Activated B cell treated with CpG ODN at 0.5 μM for 24 hours (primary cell): ENCODE measurements around the gene WDR5B. TPM values are rescaled to one million over a fixed set of nuclear protein-coding genes. Genes with fewer than 3 reads are reported as not detected.

Experiments
- ATAC-seq: fragments of 200-7000 bp; cut with Tn5 transposase; one replicate; pipeline ENCODE4 v1.10.0; 2021; ENCODE audit warnings: low read depth, mild to moderate bottlenecking, moderate library complexity
- CTCF ChIA-PET: fragments of 350-600 bp; sonication (Branson Sonifier 250); formaldehyde crosslinking; loops from one replicate; lab custom pipeline; 2021; ENCODE audit warnings: antibody characterized with exemption; lab: Charles Lee
- POLR2A ChIA-PET: fragments of 350-600 bp; sonication (Branson Sonifier 250); formaldehyde crosslinking; loops from one replicate; lab custom pipeline; 2021; ENCODE audit warnings: antibody characterized with exemption; lab: Charles Lee
- DNase-seq: peaks from one replicate; pipeline ENCODE4 v3.0.0; 2022
- H3K27ac Mint-ChIP-seq: one replicate; pipeline ENCODE4 v1.8.0; 2020; ENCODE audit warnings: mixed read lengths
- H3K27me3 Mint-ChIP-seq: one replicate; pipeline ENCODE4 v1.8.0; 2021; ENCODE audit warnings: mixed read lengths
- H3K36me3 Mint-ChIP-seq: one replicate; pipeline ENCODE4 v1.8.0; 2021; ENCODE audit warnings: low read depth, mixed read lengths
- H3K4me1 Mint-ChIP-seq: one replicate; pipeline ENCODE4 v1.8.0; 2021; ENCODE audit warnings: mixed read lengths
- H3K4me3 Mint-ChIP-seq: one replicate; pipeline ENCODE4 v1.8.0; 2020; ENCODE audit warnings: mild to moderate bottlenecking, mixed read lengths
- H3K9me3 Mint-ChIP-seq: one replicate; pipeline ENCODE4 v1.8.0; 2020; ENCODE audit warnings: mixed read lengths
- CTCF ChIP-seq: fragments of 200-600 bp; IDR thresholded peaks from one replicate; pipeline ENCODE4 v1.8.0; 2022; ENCODE audit warnings: antibody characterized with exemption, mild to moderate bottlenecking
- intact Hi-C: fragments of 100-400 bp; cut with micrococcal nuclease; formaldehyde crosslinking; loops from one replicate; pipeline ENCODE4 v1.15.1; 2024
- total RNA-seq: library from RNA; stranded (reverse); gene quantifications from 2 replicates; pipeline ENCODE4 v1.2.3, GENCODE V29; 2022

The WDR5B gene
- total RNA-seq, 1 donor from 2014 or later = 8.0 TPM

- H3K4me1 Mint-ChIP-seq = peaks cover 5% of the 10 kb centered on the region
- peaks cover 54% of the 10 kb centered on the region for H3K36me3 Mint-ChIP-seq
- no peak for ATAC-seq
- DNase-seq = no peak
- CTCF ChIA-PET = no interaction called here
- H3K9me3 Mint-ChIP-seq = no peaks in the 10 kb centered on the region
- H3K27me3 Mint-ChIP-seq = no peaks in the 10 kb centered on the region
- intact Hi-C loops = no loop called here
- POLR2A ChIA-PET = no interaction called here
- H3K27ac Mint-ChIP-seq = no peak overlapping the region
- no peak overlapping the region for H3K4me3 Mint-ChIP-seq
- TF ChIP-seq CTCF = no peak
Measured at GRCh38 chr3:122403489-122403888, 12.4 kb downstream of the WDR5B start.

GRCh38 chr3:122398920-122399319, 16.9 kb downstream of the WDR5B start:
- no peak overlapping the region for H3K4me3 Mint-ChIP-seq
- H3K9me3 Mint-ChIP-seq = no peaks in the 10 kb centered on the region
- peaks cover 18% of the 10 kb centered on the region for H3K36me3 Mint-ChIP-seq
- POLR2A ChIA-PET = no interaction called here
- H3K4me1 Mint-ChIP-seq = peaks cover 2% of the 10 kb centered on the region
- H3K27ac Mint-ChIP-seq = no peak overlapping the region
- intact Hi-C loops = no loop called here
- TF ChIP-seq CTCF = no peak
- CTCF ChIA-PET = no interaction called here
- no peak for DNase-seq
- H3K27me3 Mint-ChIP-seq = no peaks in the 10 kb centered on the region
- no peak for ATAC-seq

GRCh38 chr3:122397201-122397600, 18.7 kb downstream of the WDR5B start:
- TF ChIP-seq CTCF = no peak
- no peaks in the 10 kb centered on the region for H3K9me3 Mint-ChIP-seq
- DNase-seq = no peak
- H3K4me1 Mint-ChIP-seq = peaks cover 5% of the 10 kb centered on the region
- H3K27me3 Mint-ChIP-seq = no peaks in the 10 kb centered on the region
- CTCF ChIA-PET = no interaction called here
- ATAC-seq = no peak
- no peak overlapping the region for H3K4me3 Mint-ChIP-seq
- peaks cover 4% of the 10 kb centered on the region for H3K36me3 Mint-ChIP-seq
- no peak overlapping the region for H3K27ac Mint-ChIP-seq
- intact Hi-C loops = no loop called here
- POLR2A ChIA-PET = no interaction called here

- ATAC-seq (no peak), DNase-seq (no peak)
- ChIA-PET POLR2A (no interaction called here), CTCF (no interaction called here)
- intact Hi-C loops = no loop called here
- Mint-ChIP-seq H3K27ac (no peak overlapping the region), H3K4me3 (no peak overlapping the region), H3K4me1 (peaks cover 5% of the 10 kb centered on the region), H3K9me3 (no peaks in the 10 kb centered on the region), H3K27me3 (no peaks in the 10 kb centered on the region), H3K36me3 (peaks cover 4% of the 10 kb centered on the region)
- no peak for TF ChIP-seq CTCF
Measured at GRCh38 chr3:122396511-122396910, 19.4 kb downstream of the WDR5B start.

GRCh38 chr3:122395582-122395981, 20.3 kb downstream of the WDR5B start:
- ChIA-PET CTCF (interaction anchor here (1.0 kb wide), 1 partner anchor 11 kb away, joined by 3 read pairs; the partner anchor contains the start of gene FAM162A), POLR2A (no interaction called here)
- Mint-ChIP-seq H3K4me1 (peaks cover 5% of the 10 kb centered on the region), H3K9me3 (no peaks in the 10 kb centered on the region), H3K4me3 (no peak overlapping the region), H3K36me3 (peaks cover 4% of the 10 kb centered on the region), H3K27me3 (no peaks in the 10 kb centered on the region), H3K27ac (no peak overlapping the region)
- intact Hi-C loops = no loop called here
- DNase-seq = no peak
- ATAC-seq = no peak
- no peak for TF ChIP-seq CTCF
